IgD-negative memory B cell (primary cell): ENCODE measurements around the gene MRPL34. TPM values are rescaled to one million over a fixed set of nuclear protein-coding genes. Genes with fewer than 3 reads are reported as not detected.
A peak's percentile ranks its signal among the peaks of the same experiment; 100 is the strongest.

ENCODE experiments used
- H3K27ac Mint-ChIP-seq, 3 donors: one replicate each; pipeline ENCODE4 v1.8.0; 2020 to 2022; ENCODE audit warnings: mild to moderate bottlenecking in 3 of 3, mixed read lengths in 3 of 3, moderate library complexity in 1 of 3
- H3K27me3 Mint-ChIP-seq: one replicate; pipeline ENCODE4 v1.8.0; 2021; ENCODE audit warnings: mixed read lengths
- H3K36me3 Mint-ChIP-seq: one replicate; pipeline ENCODE4 v1.8.0; 2020; ENCODE audit warnings: mild to moderate bottlenecking, mixed read lengths
- H3K4me1 Mint-ChIP-seq, 3 donors: one replicate each; pipeline ENCODE4 v1.8.0; 2020 to 2022; ENCODE audit warnings: mixed read lengths in 3 of 3, mild to moderate bottlenecking in 1 of 3
- H3K4me3 Mint-ChIP-seq, 4 donors: one replicate each; pipeline ENCODE4 v1.8.0; 2020 to 2022; ENCODE audit warnings: mild to moderate bottlenecking in 4 of 4, mixed read lengths in 4 of 4, moderate library complexity in 3 of 4
- H3K9me3 Mint-ChIP-seq, 3 donors: one replicate each; pipeline ENCODE4 v1.8.0; 2020 to 2021; ENCODE audit warnings: mixed read lengths in 3 of 3, mild to moderate bottlenecking in 1 of 3
- polyA plus RNA-seq: library from polyadenylated mRNA; unstranded; fragments of 300-500 nt; fragmentation: Illumina TruSeq; gene quantifications from one replicate; pipeline ENCODE4 v1.2.3, GENCODE V29; 2021

Gene MRPL34
- polyA plus RNA-seq, 1 donor from 2014 or later = 218 TPM

GRCh38 chr19:17296273-17296672, 9.4 kb upstream of the MRPL34 start:
- H3K9me3 Mint-ChIP-seq = no peaks in the 10 kb centered on the region
- no peak overlapping the region for H3K27ac Mint-ChIP-seq
- no peak overlapping the region for H3K4me3 Mint-ChIP-seq
- no peaks in the 10 kb centered on the region for H3K27me3 Mint-ChIP-seq
- H3K4me1 Mint-ChIP-seq = peaks cover 0 to 3% (median 0%) of the 10 kb centered on the region in 3 donors
- H3K36me3 Mint-ChIP-seq = no peaks in the 10 kb centered on the region

GRCh38 chr19:17296976-17297375, 8.7 kb upstream of the MRPL34 start:
- Mint-ChIP-seq H3K27ac (no peak overlapping the region), H3K9me3 (no peaks in the 10 kb centered on the region), H3K4me1 (peaks cover under 1 to 4% (median 1%) of the 10 kb centered on the region in 3 donors), H3K4me3 (no peak overlapping the region), H3K27me3 (no peaks in the 10 kb centered on the region), H3K36me3 (no peaks in the 10 kb centered on the region)

- Mint-ChIP-seq H3K27ac (no peak overlapping the region), H3K4me3 (peak overlapping the region in 1 of 4 donors; percentile 27), H3K9me3 (no peaks in the 10 kb centered on the region), H3K4me1 (peaks cover 18 to 28% (median 19%) of the 10 kb centered on the region in 3 donors), H3K27me3 (no peaks in the 10 kb centered on the region), H3K36me3 (no peaks in the 10 kb centered on the region)
Observed at GRCh38 chr19:17300992-17301619, 4.6 kb upstream of the MRPL34 start.

- Mint-ChIP-seq H3K9me3 (no peaks in the 10 kb centered on the region), H3K4me1 (peaks cover 22 to 28% (median 24%) of the 10 kb centered on the region in 3 donors), H3K27me3 (no peaks in the 10 kb centered on the region), H3K36me3 (no peaks in the 10 kb centered on the region), H3K27ac (peak overlapping the region in 2 of 3 donors; percentile 63 to 86), H3K4me3 (peak overlapping the region; percentile 77 to 100 (median 90))
Observed at GRCh38 chr19:17302391-17303166, 3.1 kb upstream of the MRPL34 start.

- H3K27ac Mint-ChIP-seq = peak within 1 kb of the TSS in 2 of 3 donors; percentile 71 to 94
- H3K4me3 Mint-ChIP-seq = peak within 1 kb of the TSS; percentile 77 to 100 (median 90)
- peaks cover 27 to 28% (median 28%) of the 10 kb centered on the region in 3 donors for H3K4me1 Mint-ChIP-seq
- H3K9me3 Mint-ChIP-seq = no peaks in the 10 kb centered on the region
- no peaks in the 10 kb centered on the region for H3K36me3 Mint-ChIP-seq
- no peaks in the 10 kb centered on the region for H3K27me3 Mint-ChIP-seq
Observed at GRCh38 chr19:17303167-17303939, 2.3 kb upstream of the MRPL34 start, which contains the start of gene ABHD8. Gene ABHD8 (minus strand): TSS chr19:17303425. CDS start chr19:17301616, 1,809 bp downstream.

GRCh38 chr19:17303940-17304267, 1.8 kb upstream of the MRPL34 start:
- Mint-ChIP-seq H3K9me3 (no peaks in the 10 kb centered on the region), H3K4me1 (peaks cover 27 to 28% (median 28%) of the 10 kb centered on the region in 3 donors), H3K27ac (peak overlapping the region in 1 of 3 donors; percentile 94), H3K4me3 (peak overlapping the region in 3 of 4 donors; percentile 77 to 100 (median 88)), H3K27me3 (no peaks in the 10 kb centered on the region), H3K36me3 (no peaks in the 10 kb centered on the region)

- Mint-ChIP-seq H3K36me3 (no peaks in the 10 kb centered on the region), H3K27me3 (no peaks in the 10 kb centered on the region), H3K4me3 (peak overlapping the region; percentile 58 to 100 (median 93)), H3K9me3 (no peaks in the 10 kb centered on the region), H3K27ac (peak overlapping the region; percentile 92 to 97 (median 92)), H3K4me1 (peaks cover 32 to 35% (median 34%) of the 10 kb centered on the region in 3 donors)
Observed at GRCh38 chr19:17304386-17305215, 1.1 kb upstream of the MRPL34 start.

GRCh38 chr19:17305216-17305516, 506 bp upstream of the MRPL34 start:
- Mint-ChIP-seq H3K4me3 (peak overlapping the region; percentile 90 to 100 (median 95)), H3K4me1 (peaks cover 34 to 36% (median 34%) of the 10 kb centered on the region in 3 donors)

GRCh38 chr19:17306285-17306714, 628 bp downstream of the MRPL34 start:
- Mint-ChIP-seq H3K4me1 (peaks cover 34 to 39% (median 39%) of the 10 kb centered on the region in 3 donors), H3K27me3 (no peaks in the 10 kb centered on the region), H3K9me3 (no peaks in the 10 kb centered on the region), H3K4me3 (peak overlapping the region; percentile 90 to 100 (median 95)), H3K36me3 (no peaks in the 10 kb centered on the region), H3K27ac (peak overlapping the region in 2 of 3 donors; percentile 19 to 59)

More at GRCh38 chr19:17305216-17305516, 506 bp upstream of the MRPL34 start:
- no peaks in the 10 kb centered on the region for H3K9me3 Mint-ChIP-seq
- H3K36me3 Mint-ChIP-seq = no peaks in the 10 kb centered on the region
- H3K27me3 Mint-ChIP-seq = no peaks in the 10 kb centered on the region
- peak overlapping the region; percentile 92 to 97 (median 92) for H3K27ac Mint-ChIP-seq

- Mint-ChIP-seq H3K36me3 (no peaks in the 10 kb centered on the region), H3K4me3 (peak overlapping the region; percentile 8 to 100 (median 40)), H3K27me3 (no peaks in the 10 kb centered on the region), H3K4me1 (peaks cover 27 to 38% (median 35%) of the 10 kb centered on the region in 3 donors), H3K27ac (no peak overlapping the region), H3K9me3 (no peaks in the 10 kb centered on the region)
Observed at GRCh38 chr19:17307876-17308377, 2.3 kb downstream of the MRPL34 start.

GRCh38 chr19:17309198-17309964, 3.7 kb downstream of the MRPL34 start, which contains the start of gene DDA1:
Gene DDA1 (plus strand): TSS chr19:17309563. CDS start chr19:17309655, 92 bp downstream.
- H3K9me3 Mint-ChIP-seq = no peaks in the 10 kb centered on the region
- H3K27ac Mint-ChIP-seq = peak within 1 kb of the TSS; percentile 65 to 90 (median 75)
- peaks cover 19 to 34% (median 31%) of the 10 kb centered on the region in 3 donors for H3K4me1 Mint-ChIP-seq
- peak within 1 kb of the TSS; percentile 83 to 98 (median 96) for H3K4me3 Mint-ChIP-seq
- no peaks in the 10 kb centered on the region for H3K27me3 Mint-ChIP-seq
- H3K36me3 Mint-ChIP-seq = peaks cover 1% of the 10 kb centered on the region

- Mint-ChIP-seq H3K4me1 (peaks cover 15 to 30% (median 26%) of the 10 kb centered on the region in 3 donors), H3K27ac (peak overlapping the region in 2 of 3 donors; percentile 65 to 75), H3K4me3 (peak overlapping the region; percentile 83 to 98 (median 96)), H3K9me3 (no peaks in the 10 kb centered on the region), H3K27me3 (no peaks in the 10 kb centered on the region), H3K36me3 (peaks cover 1% of the 10 kb centered on the region)
Observed at GRCh38 chr19:17309965-17310461, 4.3 kb downstream of the MRPL34 start.
